Ecto neural progenitor cell (in vitro differentiated cells): Measurements from ENCODE around the gene ST8SIA2.

Experiments
- DNase-seq: peaks from one replicate; pipeline ENCODE4 v3.0.0-alpha.2; 2018; ENCODE audit warnings: low spot score

ST8SIA2 gene

DNA sequence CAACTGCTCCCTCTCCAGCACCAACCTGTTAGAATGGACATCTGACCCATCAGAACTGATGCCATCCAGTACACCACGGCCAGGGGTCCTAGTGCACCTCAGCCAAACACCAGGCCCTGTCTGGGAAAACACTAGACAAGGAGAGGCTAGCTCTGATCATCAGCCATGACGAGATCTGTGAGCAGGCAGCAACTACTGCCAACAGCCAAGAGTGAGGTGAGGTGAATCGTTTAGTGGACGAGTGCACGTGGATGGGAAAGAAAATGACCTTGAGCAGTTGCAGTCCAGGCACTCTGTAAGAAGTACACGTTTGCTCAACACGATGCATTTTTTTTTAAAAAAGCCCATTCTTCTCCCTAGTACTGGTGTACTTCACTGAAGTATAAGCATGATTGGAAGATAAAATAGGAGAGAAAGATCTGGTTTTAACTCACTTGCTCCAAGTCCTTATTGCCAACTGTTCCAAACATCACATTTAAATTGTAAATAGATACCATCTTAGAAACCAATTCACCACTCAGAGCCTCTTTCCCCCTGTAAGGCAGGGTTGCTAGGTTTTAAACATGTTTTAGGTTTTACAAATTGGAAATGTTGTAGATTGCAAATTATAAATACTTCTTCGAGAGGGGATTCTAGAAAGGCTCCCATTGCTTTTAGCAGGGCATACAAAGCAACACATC is 5.7 kb downstream of the ST8SIA2 start:
- no peak for DNase-seq

DNA sequence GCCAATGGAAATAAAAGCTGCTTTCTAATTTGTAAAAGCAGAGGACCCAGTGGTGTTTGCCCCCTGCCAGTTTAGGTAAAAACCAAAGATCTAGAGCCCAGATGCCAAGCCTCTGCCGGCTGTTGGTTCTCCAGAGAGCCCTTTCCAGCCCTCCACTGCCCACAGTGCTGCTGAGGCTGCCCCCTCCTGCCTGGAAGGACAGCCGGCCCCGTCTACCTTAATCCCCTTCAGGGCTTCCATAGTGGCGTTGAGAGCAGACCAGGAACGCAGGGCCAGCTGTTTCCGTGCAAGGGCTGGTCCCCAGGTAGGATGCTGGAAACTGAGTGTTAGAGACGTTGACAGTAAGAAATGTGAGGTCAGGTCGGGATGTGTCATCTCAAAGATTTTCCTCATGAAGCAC is 6.9 kb downstream of the ST8SIA2 start:
- DNase-seq = no peak

DNA sequence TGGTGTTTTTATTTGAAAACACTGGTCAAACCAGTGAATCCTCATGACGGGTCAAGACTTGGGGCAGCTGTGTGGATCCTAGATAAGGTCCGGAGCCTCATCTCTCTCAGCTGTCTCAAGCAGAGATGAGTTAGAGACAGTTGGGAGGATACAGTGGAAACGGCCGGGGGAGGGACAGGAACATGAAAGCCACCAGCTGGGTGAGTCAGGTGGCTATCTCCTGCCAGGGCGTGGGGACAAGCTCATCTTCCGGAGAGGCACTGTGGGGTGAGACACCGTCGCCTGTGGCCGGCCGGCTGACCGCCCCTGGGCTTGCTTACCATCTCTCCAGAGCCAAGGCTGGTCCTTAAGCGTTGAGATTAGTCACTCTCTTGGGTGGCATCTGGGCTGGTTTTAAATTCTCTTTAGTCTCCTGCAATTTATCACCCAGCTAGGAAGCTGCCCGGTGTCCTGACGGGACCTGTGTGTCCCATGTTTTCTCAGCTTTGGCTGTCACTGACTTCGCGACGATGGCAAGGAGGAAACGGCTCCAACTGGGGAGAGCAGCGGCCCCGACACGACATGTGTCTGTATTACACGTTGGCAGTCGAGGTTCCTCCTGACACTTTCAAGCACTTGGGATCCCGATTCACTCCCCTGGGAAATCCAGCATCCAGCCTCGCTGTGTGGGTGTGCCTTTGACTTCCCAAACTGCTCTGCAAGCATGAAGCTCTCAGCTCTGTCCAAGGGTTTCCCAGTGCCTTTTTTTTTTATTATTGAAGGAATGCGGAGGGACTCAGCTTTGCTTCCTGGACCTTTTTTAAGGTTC is 7.5 kb downstream of the ST8SIA2 start:
- no peak for DNase-seq

DNA sequence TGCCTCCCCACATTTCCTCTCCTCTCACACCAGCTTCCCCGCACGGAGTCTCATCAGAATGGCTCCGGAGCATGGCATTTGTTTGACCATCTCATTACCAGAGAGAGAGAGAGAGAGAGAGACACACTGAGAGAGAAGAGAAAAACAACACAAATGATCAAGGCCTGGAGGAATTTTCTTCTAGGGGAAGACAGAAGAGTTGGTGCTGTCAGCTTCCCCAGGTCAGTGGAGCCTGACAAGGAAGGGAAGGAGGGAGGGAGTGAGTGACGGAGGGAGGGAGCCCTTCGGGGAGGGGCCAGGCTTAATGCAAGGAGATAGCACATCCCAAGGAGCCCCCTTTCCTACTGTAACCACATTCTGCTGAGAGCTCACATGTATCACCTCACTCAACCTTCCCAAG is 9.1 kb downstream of the ST8SIA2 start:
- no peak for DNase-seq

DNA sequence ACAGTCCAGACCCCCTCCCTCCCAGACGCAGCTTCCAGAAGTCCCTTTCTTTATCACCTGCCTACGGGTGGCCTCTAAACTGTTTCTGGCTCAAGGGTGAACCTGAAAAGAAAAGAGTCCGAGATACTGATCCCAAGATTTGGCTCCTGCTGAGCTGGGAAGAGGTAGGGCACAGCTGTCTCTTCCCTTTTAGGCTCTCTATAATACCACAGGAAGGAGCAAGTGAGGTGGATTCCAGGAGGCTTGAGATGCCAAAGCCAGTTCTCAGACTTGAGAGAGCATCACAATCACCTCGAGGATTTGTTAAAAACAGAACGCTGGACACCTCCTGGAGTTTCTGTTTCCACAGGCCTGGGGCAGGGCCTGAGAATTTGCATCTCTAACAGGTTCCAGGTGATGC is 12.3 kb downstream of the ST8SIA2 start:
- DNase-seq = no peak

DNA sequence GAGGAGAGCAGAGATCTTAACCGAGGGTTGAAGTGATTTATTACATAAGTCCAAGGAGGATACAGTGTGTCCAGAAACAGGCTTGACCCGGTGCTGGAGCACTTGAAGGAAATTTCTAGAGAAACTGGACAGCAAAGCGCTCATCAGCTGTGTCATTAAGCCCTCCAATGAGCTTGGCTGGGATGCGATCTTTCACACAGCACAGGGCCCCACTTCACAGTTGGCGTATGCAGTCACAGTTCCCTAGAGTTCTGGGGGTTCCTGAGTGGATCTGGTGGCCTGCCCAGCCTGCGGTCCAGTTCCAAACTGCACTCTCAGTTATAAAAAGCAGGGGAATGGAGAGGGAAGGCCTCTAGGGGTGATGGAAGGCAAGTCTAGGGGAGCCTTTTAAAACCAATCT is 13.6 kb downstream of the ST8SIA2 start:
- no peak for DNase-seq

DNA sequence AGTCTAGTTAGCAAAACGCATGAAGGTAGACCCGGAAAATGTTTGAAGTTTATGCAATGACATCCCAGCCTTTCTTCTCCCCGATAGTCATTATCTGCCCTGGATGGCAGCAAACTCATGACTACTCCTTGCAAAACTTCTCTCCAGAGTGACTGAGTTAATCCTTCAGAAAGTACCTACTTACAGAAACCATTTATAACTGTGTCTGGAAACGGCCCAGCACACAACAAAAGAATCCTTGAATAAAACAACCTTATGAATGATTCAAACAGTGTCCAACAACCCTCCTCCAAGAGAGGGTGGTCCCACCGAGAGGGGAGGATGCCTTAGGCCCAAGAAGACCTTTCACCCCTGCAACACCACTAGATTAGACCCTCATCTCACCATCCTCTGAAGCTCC is 14.2 kb downstream of the ST8SIA2 start:
- DNase-seq = no peak

DNA sequence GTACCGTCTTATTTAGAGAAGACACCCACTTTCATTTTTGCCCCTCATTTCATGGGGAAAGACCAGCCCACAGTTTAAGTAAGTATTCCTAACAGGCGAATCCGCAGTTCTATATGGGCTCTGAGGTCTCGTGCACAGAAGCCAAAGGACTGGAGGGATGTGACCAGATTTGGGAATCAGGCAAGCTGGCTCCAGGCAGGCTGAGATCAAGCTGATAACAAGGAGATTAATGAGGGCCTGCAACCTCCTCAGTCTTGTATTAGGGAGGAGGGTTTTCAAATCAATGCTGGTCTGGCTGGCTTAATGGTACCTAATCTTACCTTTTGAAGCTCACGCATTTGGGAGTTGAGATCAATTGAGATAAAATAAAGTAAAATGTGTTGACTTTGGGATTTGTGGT is 15.3 kb downstream of the ST8SIA2 start:
- no peak for DNase-seq

DNA sequence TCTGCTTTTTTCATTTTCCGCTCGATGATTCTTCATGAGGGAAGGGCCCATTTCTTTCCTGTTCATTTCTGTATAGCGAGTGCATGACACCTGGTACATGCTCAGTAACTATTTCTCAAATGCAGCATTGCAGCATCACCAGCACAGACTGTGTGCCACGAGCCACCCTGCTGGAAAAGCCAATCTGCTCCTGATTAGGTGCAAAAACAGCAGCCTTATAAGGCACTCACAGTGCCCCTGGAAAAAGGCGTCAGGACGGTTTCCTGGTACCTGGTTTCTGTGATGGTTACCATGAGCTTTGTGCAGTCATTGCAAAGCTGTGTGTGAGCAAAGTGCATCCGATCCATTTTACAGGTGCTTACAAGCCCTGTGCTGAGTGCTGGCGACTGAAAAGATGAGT is 15.8 kb downstream of the ST8SIA2 start:
- no peak for DNase-seq

DNA sequence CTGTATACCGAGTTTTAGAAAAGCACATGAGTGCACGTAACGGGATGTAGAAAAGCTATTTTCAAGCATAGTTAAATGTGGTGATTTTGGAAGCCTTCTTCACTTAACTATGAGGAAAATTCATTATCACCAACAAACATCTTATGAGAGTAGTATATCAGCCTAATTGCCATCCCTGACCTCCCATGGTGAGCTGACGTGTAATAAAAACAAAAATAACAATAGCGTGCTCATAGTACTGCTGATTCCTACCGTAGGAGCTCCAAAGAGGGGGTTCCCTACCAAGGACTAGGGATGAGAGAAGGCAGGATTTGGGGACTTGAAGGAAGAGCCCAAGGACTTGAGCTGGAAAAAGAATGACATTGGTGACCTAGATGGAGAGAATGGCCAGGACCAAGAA is 16.9 kb downstream of the ST8SIA2 start:
- DNase-seq = no peak

DNA sequence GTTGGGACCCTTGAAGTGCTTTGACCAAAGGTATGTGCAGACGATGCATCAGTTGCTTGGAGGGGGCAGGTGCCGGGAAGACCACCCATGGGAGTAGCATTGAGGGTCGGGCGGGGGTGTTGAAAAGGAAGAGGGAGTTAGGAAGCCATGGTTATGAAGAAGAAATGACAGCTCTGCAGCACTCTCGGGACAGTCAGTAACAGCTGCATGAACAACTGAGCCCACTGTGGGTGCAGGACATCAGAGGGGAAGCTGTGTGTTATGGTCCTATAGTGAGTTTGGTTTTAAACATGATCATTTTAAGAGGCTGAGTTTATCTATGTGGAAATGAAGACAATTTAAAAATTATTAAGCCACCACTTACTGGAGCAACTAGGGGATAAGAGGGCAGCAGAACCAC is 17.6 kb downstream of the ST8SIA2 start:
- no peak for DNase-seq

DNA sequence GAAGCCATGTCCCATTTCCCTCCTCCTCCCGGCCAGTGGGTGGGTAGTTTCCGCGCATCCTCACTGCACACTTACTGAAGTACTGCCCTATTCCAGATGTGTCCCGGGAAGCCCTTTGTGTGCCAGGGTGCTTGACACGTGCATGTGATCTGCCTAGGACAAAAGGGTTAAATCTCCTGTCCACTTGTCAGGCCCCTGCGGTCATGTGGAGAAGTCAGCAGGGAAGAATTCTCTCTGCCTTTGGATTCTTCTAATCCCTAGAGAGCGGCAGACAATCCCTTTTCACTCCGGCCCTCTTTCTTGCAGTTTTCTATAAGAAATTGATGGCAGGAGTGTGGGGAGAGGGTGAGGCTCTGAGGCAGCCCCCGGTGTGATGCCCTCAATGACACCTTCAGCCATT is 19.8 kb downstream of the ST8SIA2 start:
- DNase-seq = peak; percentile 76

DNA sequence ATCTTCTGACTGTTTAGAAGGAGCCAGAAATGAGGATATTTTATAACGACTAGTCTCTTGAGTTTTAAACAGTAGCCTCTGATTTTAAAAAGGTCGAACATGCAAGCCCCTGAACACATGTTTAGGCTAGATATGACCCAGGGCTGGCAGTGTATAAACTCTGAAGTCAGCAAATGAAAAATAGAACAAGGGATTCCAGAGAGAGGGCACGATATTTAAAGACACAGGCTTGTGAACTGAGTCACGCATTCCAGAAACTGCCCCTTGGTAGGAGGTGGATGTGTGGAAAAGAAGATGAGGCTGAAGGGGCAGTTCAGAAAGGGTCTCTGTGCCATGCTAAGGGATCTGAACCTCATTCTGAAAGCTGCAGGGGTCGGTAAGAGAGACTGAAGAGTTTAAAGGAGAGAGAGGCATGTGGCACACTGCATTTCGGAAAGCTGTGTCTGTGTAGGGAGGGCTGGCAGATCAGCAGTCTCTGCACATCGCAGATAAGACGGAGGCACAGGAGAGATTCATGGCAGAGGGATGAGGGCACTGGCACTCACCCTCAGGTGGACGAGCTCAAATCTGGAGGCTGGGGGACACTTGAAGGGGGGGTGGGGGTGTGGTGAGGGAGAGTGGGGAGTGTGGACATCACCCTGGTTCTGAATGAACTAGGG is 22.1 kb downstream of the ST8SIA2 start:
- no peak for DNase-seq

DNA sequence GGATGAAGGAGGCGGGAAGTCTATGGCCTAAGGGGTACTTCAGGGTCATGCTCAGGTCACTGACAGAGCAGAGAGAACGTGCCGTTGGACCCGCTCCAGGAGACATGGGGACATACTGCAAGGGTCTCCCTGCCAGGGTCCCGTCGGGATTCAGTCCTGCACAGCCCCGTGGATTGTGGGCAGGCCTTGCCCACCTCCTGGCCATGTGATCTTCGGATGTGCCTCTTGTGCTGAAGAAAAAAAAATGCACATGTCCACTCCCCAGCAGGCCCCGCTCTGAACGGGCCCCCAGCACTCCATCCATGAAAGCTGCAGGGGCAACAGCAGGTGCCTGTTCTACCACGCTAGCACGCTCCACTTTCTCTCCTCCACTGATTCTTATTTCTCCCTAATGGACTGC is 22.9 kb downstream of the ST8SIA2 start:
- DNase-seq = no peak

DNA sequence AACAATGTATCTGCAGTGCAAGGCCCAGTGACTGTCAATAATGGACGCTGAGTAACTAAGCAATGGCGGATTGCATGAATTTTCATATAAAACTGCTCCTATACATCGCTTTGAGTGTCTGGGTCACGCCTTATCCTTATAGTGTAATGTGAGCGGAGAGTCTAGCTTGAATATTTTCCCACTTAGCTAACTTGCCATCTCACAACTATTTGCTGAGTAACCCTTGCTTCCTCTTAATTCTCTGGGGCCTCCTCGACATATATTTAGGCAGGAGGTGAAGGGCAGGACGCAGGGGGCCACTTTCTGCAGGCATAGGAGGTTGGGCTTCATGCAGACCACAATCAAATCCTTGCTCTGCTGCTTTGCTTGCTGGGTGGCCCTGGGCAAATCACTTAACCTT is 24.0 kb downstream of the ST8SIA2 start:
- DNase-seq = no peak

DNA sequence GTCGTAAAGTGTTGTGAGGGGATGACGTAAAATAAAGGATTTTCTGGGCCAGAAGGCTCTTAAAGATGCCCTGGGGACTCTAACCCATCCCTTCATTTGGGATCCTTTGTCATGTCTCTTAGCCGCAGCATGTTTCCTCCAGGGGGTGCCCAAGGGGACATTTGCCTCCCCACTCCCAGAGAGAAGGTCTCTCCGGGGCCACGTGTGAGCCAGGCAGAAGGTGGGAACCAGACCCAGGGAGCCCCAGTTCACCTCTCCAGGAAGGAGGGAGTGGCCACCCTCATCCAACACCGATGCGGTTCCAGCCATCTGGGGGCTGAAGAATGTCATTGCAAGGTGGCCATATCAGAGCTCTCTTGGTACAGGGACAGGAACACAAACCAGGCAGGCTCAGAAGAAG is 25.2 kb downstream of the ST8SIA2 start:
- no peak for DNase-seq

DNA sequence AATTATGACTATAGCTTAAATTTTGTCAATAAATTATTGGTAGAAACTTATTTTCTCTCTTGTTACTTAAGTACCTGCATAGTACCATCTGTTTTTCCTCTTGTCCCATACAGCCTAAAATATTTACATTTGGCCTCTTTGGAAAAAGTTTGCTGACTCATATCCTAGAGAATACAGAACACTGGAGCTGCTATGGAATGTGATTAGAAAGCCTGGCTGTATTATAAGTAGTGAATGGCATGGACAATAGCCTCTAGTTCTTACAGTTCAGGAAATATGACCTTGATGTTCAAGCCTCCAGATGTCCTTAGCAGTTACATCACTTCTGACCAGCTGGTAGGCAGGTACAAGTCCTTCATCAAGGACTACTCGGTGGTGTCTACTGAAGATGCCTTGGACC is 28.3 kb downstream of the ST8SIA2 start:
- no peak for DNase-seq

DNA sequence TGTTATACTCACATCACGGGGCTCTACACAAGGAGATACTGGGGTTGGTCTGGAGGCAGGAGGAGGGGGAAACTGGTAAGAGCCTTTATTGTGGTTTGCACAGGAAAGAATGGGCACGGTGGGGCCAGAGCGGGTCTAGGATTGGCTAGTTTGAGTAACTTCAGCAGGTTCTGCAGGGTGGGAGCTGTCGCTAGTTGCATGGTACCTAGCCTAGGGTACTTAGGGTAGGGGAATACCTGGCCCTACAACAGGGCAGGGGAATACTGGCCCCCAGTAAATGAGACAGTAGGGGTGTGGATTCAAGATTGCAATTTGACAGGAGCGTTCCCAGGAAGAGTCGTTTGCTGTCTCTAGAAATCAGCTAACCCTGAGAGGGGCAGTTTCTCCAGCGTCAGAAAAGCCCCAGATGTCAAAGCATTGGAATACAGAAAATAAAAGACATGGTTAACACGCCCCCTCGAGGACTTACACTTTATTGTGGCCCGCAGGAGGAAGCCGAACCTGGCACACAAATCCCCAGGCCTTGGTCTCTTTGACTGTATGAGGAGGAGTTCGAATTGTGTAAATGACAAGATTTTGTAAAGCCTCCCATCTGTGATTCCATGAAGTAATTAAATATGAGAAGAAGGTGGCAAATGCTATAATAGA is 32.0 kb downstream of the ST8SIA2 start:
- no peak for DNase-seq

DNA sequence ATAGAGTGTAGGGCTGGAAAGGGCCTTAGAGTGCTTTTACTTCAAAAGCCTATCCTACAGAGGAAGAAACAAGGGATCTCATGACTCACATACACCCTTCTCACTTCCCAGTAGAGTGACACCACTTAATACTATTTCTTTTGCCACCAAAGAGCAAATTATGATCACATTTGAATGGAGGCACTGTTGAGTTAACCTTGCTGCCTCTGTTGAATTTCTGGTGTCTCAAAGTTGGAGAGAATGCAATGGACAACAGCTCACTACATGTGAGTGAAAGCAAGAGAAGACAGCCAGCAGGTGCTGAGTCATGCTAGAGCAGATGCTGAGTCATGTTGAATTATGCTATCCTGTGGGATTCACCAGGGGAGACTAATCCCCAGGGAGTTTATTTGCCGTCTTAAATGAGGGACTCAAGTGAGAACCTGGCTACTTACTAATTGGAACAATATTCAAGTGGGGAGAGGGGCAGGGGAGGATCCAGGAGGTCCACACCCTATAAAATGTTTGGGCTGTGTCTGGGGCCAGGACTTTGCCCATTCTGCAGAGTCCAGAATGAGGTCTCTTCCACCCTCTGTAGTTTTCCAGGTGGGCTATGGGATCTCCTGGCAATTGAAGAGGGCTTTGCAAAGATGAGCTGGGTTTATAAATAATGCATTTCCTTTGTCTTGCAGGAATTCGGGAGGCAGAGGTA is 35.8 kb downstream of the ST8SIA2 start:
- no peak for DNase-seq

DNA sequence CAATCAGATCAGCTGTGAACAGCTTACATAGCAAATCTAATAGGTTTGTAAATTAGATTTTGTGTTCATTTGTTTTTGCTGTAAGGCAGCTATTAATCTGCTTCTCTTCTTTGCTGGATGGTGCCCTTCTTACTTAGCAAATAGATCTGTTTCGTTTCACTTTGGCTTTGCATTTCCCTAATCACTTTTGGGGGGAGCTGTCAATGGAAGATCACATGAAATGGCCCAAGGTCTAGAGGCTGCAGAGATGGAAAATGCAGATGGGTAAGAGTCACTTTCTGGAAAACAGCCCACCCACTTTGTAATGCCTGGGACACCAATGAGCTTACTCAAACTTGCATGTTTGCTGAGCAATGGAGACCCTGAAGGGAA is 36.4 kb downstream of the ST8SIA2 start:
- DNase-seq = no peak

DNA sequence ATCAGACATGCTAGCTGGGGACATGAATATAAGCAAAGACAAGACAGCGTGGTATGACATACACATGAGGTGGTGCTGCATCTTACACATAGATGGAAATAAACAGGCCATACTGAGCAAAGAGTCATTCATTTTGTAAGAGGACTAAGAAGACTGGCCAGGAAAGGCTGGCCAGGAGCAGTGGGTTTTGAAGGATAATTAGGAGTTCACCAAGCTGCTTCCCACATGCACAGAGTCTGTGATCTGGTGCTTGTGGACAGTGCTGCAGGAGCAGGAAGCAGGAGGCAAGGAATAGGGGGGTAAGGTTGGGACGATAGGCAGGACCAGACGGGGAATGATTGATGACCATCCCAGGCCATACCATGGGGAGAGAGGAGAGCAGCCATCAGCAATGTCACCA is 41.5 kb downstream of the ST8SIA2 start:
- DNase-seq = no peak

DNA sequence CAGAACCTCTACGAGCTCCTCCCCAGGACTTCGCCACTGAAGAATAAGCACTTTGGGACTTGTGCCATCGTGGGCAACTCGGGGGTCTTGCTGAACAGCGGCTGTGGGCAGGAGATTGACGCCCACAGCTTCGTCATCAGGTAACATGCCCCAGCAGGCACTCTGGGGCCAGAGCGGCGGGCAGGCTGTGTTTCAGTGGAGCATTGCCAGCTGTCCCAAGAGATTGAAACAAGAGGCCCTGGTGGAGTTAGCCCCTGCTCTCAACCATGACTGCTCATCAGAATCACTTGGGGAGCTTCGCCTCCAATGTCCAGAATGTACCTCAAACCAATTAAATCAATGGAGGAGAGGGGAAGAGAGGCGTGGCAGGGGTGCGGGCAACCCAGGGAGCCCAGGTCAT is 44.8 kb downstream of the ST8SIA2 start:
- DNase-seq = no peak
